ENCODE results near the gene TSSC4.

Gene TSSC4

GRCh38 chr11:2382936-2383851 is 17.4 kb upstream of the TSSC4 start:
- DNase-seq, result no peak
- H3K27ac ChIP-seq, result no peak overlapping the region
- TF ChIP-seq, protein P1, sequence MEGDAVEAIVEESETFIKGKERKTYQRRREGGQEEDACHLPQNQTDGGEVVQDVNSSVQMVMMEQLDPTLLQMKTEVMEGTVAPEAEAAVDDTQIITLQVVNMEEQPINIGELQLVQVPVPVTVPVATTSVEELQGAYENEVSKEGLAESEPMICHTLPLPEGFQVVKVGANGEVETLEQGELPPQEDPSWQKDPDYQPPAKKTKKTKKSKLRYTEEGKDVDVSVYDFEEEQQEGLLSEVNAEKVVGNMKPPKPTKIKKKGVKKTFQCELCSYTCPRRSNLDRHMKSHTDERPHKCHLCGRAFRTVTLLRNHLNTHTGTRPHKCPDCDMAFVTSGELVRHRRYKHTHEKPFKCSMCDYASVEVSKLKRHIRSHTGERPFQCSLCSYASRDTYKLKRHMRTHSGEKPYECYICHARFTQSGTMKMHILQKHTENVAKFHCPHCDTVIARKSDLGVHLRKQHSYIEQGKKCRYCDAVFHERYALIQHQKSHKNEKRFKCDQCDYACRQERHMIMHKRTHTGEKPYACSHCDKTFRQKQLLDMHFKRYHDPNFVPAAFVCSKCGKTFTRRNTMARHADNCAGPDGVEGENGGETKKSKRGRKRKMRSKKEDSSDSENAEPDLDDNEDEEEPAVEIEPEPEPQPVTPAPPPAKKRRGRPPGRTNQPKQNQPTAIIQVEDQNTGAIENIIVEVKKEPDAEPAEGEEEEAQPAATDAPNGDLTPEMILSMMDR (IDR thresholded peaks at IDR 0.05; ENCODE audit: low read depth, low read length), result no peak
- no peak overlapping the region for H3K4me3 ChIP-seq (ENCODE audit: low read depth, low read length)
- H3K36me3 ChIP-seq, result peaks cover 10% of the 10 kb centered on the region; the same call in 1 of the 2 replicates
- H3K27me3 ChIP-seq (ENCODE audit: insufficient read depth, low read depth, severe bottlenecking), result no peaks in the 10 kb centered on the region
- H3K9me3 ChIP-seq (ENCODE audit: severe bottlenecking), result no peaks in the 10 kb centered on the region

DNA sequence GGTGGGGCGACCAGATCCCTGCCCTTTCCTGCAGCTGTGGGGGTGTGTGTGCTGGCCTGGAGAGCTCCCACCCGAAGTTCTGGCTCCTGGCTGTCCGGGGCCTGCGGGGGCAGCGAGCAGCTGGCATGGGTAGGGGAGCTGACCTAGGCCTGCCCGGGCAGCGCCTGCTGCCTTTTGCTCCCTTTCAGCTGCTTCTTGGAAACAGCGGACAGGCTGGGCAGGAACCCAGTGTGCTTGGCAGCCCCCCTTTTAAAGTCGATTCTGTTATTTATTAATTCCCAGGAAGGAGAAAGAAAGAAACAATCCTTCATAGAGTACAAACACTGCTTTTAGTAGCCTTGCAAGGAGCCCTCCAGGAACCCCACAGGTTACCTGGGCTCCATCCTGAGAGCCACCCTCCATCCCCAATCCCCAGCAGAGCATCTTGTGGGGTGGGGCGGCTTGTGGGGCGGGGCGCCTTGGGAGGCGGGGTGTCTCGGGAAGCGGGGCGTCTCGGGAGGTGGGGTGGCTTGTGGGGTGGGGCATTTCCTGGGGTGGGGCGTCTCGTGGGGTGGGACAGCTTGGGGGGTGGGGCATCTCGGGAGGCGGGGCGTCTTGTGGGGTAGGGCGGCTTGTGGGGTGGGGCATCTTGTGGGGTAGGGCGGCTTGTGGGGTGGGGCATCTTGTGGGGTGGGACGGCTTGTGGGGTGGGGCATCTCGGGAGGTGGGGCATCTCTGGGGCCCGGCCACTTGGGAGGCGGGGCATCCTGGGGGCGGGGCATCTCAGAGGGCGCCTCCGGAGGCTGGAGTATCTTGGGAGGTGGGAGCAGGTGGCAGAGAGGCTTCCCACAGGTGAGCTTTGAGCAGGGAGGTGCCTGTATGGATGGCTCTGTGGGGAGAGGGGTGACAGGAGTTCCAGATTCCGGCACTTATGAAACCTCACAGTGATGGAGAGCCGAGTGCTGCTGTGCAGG is 16.4 kb upstream of the TSSC4 start:
- H3K27ac ChIP-seq, result no peak overlapping the region
- H3K36me3 ChIP-seq, result peaks cover 10% of the 10 kb centered on the region; the same call in 1 of the 2 replicates
- no peaks in the 10 kb centered on the region for H3K9me3 ChIP-seq (ENCODE audit: severe bottlenecking)
- no peaks in the 10 kb centered on the region for H3K27me3 ChIP-seq (ENCODE audit: insufficient read depth, low read depth, severe bottlenecking)
- TF ChIP-seq, protein P1 (IDR thresholded peaks at IDR 0.05; ENCODE audit: low read depth, low read length), result no peak
- H3K4me3 ChIP-seq (ENCODE audit: low read depth, low read length), result no peak overlapping the region
- no peak for DNase-seq

- H3K27ac ChIP-seq, result no peak overlapping the region
- no peaks in the 10 kb centered on the region for H3K9me3 ChIP-seq (ENCODE audit: severe bottlenecking)
- no peak overlapping the region for H3K4me3 ChIP-seq (ENCODE audit: low read depth, low read length)
- TF ChIP-seq, protein P1 (IDR thresholded peaks at IDR 0.05; ENCODE audit: low read depth, low read length), result no peak
- no peaks in the 10 kb centered on the region for H3K27me3 ChIP-seq (ENCODE audit: insufficient read depth, low read depth, severe bottlenecking)
- no peak for DNase-seq
- H3K36me3 ChIP-seq, result peaks cover 8% of the 10 kb centered on the region
Observed at GRCh38 chr11:2385156-2386151, 15.1 kb upstream of the TSSC4 start.

GRCh38 chr11:2386591-2386990 is 14.0 kb upstream of the TSSC4 start:
- Histone ChIP-seq H3K27me3 (ENCODE audit: insufficient read depth, low read depth, severe bottlenecking) (no peaks in the 10 kb centered on the region), H3K27ac (no peak overlapping the region), H3K36me3 (peaks cover 8% of the 10 kb centered on the region), H3K9me3 (ENCODE audit: severe bottlenecking) (no peaks in the 10 kb centered on the region), H3K4me3 (ENCODE audit: low read depth, low read length) (no peak overlapping the region)
- no peak for DNase-seq
- TF ChIP-seq, protein P1 (IDR thresholded peaks at IDR 0.05; ENCODE audit: low read depth, low read length), result no peak

All from WERI-Rb-1 (cell line).